CD4-positive, alpha-beta T cell (primary cell): ENCODE results near the gene TMEM208. TPM values are rescaled to one million over a fixed set of nuclear protein-coding genes. Genes with fewer than 3 reads are reported as not detected.

Experiments used
- ATAC-seq: fragments of 200-7000 bp; cut with Tn5 transposase; one replicate; pipeline ENCODE4 v1.10.0; 2022; ENCODE audit warnings: mild to moderate bottlenecking; ENCODE audit not compliant: poor library complexity
- CTCF ChIA-PET: fragments of 350-600 bp; sonication (Branson Sonifier 250); formaldehyde crosslinking; loops from one replicate; lab custom pipeline; 2021; ENCODE audit warnings: antibody characterized with exemption, inconsistent platforms; lab: Charles Lee
- POLR2A ChIA-PET: fragments of 350-600 bp; sonication (Branson Sonifier 250); formaldehyde crosslinking; loops from one replicate; lab custom pipeline; 2021; ENCODE audit warnings: antibody characterized with exemption, inconsistent platforms; lab: Charles Lee
- DNase-seq, 14 experiments: peaks; one replicate each; pipeline ENCODE4 v3.0.0-alpha.2; 2013 to 2020; ENCODE audit warnings: mixed read lengths in 2 of 14
- H3K27ac ChIP-seq, 2 donors: one replicate each; pipeline versions ENCODE4 v1.5.1 to v1.7.0; 2013; ENCODE audit warnings: low read length in 2 of 2, low read depth in 1 of 2, mild to moderate bottlenecking in 1 of 2
- H3K27me3 ChIP-seq, 2 experiments: 1 replicate in 1 of 2; 2 replicates in 1 of 2; pipeline versions ENCODE4 v1.6.1 to v1.7.0; 2013; ENCODE audit warnings: low read length in 2 of 2, control low read depth in 1 of 2, mild to moderate bottlenecking in 1 of 2, moderate library complexity in 1 of 2; ENCODE audit not compliant: insufficient read depth in 2 of 2, control insufficient read depth in 1 of 2
- H3K36me3 ChIP-seq: one replicate; pipeline ENCODE4 v1.6.1; 2013; ENCODE audit warnings: low read length, control low read depth; ENCODE audit not compliant: insufficient read depth
- H3K4me1 ChIP-seq: one replicate; pipeline ENCODE4 v1.6.1; 2013; ENCODE audit warnings: low read length, control low read depth; ENCODE audit not compliant: insufficient read depth
- H3K4me3 ChIP-seq: one replicate; pipeline ENCODE4 v1.5.1; 2013; ENCODE audit warnings: mild to moderate bottlenecking, low read length, moderate library complexity
- H3K9me3 ChIP-seq, 2 experiments: 1 replicate in 1 of 2; 2 replicates in 1 of 2; pipeline versions ENCODE4 v1.6.1 to v1.7.0; 2013; ENCODE audit warnings: low read length in 2 of 2, mild to moderate bottlenecking in 2 of 2, control low read depth in 1 of 2, moderate library complexity in 1 of 2; ENCODE audit not compliant: control insufficient read depth in 1 of 2, insufficient read depth in 1 of 2
- H3K27ac Mint-ChIP-seq: one replicate; pipeline ENCODE4 v1.8.0; 2020; ENCODE audit warnings: mixed read lengths
- H3K27me3 Mint-ChIP-seq: one replicate; pipeline ENCODE4 v1.8.0; 2021; ENCODE audit warnings: mixed read lengths
- H3K36me3 Mint-ChIP-seq: one replicate; pipeline ENCODE4 v1.8.0; 2021; ENCODE audit warnings: low read depth, mixed read lengths
- H3K4me1 Mint-ChIP-seq: one replicate; pipeline ENCODE4 v1.8.0; 2021; ENCODE audit warnings: low read depth, mixed read lengths
- H3K4me3 Mint-ChIP-seq: one replicate; pipeline ENCODE4 v1.8.0; 2020; ENCODE audit warnings: mild to moderate bottlenecking, mixed read lengths
- H3K9me3 Mint-ChIP-seq: one replicate; pipeline ENCODE4 v1.8.0; 2020; ENCODE audit warnings: mixed read lengths
- intact Hi-C, 2 experiments: fragments of 100-400 bp; cut with DNase I in 1 of 2; cut with micrococcal nuclease in 1 of 2; formaldehyde crosslinking; loops; one replicate each; pipeline versions ENCODE4 v1.15.1 to v1.9.0; 2023 to 2025; cut with DNase I, micrococcal nuclease
- total RNA-seq, 174 experiments: library from RNA in 2 of 174; stranded (reverse) in 2 of 174; gene quantifications; one replicate each; pipeline ENCODE4 v1.2.3 and lab custom pipeline; 2021 to 2026
- TF ChIP-seq, protein P1 (sequence below): fragments of 200-600 bp; IDR thresholded peaks from one replicate; pipeline ENCODE4 v1.8.0; 2022; ENCODE audit warnings: antibody characterized with exemption, mild to moderate bottlenecking

Gene TMEM208
- total RNA-seq, 2 experiments from 2014 or later = 35.8 to 37.6 TPM

DNA sequence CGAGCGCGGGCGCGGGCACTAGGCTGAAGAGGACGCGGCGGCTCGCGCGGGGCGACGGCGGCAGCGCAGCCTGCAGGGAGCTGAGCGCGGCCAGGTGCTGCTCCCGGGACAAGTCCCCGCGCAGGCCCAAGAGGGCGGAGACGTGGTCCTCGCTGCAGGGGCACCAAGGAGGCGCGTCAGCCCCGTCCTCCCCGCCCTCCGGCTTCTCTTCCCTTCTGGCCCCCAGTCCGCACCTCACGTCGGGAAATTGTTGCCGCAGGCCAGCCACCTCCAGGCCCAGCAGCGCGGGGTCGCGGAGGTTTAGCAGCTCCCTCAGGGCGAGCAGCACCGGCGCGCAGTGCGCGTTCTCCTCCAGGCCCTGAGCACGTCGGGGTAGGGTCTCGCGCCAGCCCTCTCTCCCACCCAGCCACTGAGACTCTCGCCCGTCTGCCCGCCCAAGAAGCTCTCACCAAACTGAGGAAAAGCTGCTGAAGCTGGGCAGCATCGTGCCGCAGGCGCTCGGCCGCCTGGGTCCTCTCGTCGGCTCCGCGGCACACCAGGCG is 42.4 kb upstream of the TMEM208 start:
- Histone ChIP-seq H3K9me3 (no peaks in the 10 kb centered on the region), H3K4me3 (peak overlapping the region; percentile 86), H3K27me3 (peaks cover 0 to 3% of the 10 kb centered on the region in 2 experiments), H3K36me3 (no peaks in the 10 kb centered on the region), H3K27ac (no peak overlapping the region), H3K4me1 (peaks cover 26% of the 10 kb centered on the region)
- Mint-ChIP-seq H3K4me3 (peak overlapping the region; percentile 94), H3K4me1 (peaks cover 13% of the 10 kb centered on the region), H3K27ac (peak overlapping the region; percentile 90), H3K27me3 (no peaks in the 10 kb centered on the region), H3K36me3 (no peaks in the 10 kb centered on the region), H3K9me3 (no peaks in the 10 kb centered on the region)
- intact Hi-C loops = loop anchor here (2.0 to 10.0 kb wide), 3 partner anchors 77 to 238 kb away; partner anchors contain the start of gene PHAF1 (in 1 of the 2)
- TF ChIP-seq, protein P1, sequence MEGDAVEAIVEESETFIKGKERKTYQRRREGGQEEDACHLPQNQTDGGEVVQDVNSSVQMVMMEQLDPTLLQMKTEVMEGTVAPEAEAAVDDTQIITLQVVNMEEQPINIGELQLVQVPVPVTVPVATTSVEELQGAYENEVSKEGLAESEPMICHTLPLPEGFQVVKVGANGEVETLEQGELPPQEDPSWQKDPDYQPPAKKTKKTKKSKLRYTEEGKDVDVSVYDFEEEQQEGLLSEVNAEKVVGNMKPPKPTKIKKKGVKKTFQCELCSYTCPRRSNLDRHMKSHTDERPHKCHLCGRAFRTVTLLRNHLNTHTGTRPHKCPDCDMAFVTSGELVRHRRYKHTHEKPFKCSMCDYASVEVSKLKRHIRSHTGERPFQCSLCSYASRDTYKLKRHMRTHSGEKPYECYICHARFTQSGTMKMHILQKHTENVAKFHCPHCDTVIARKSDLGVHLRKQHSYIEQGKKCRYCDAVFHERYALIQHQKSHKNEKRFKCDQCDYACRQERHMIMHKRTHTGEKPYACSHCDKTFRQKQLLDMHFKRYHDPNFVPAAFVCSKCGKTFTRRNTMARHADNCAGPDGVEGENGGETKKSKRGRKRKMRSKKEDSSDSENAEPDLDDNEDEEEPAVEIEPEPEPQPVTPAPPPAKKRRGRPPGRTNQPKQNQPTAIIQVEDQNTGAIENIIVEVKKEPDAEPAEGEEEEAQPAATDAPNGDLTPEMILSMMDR = no peak
- POLR2A ChIA-PET = interaction anchor here (0.6 to 5.2 kb wide), 10 partner anchors 8 to 313 kb away, joined by 3 to 51 read pairs (median 5); partner anchors contain the start of genes E2F4, FBXL8, TMEM208 and TRADD
- DNase-seq (peak in 2 of 14 experiments; percentile 35 to 78), ATAC-seq (peak; percentile 2)
- CTCF ChIA-PET = interaction anchor here (0.6 to 2.5 kb wide), 19 partner anchors 9 to 236 kb away, joined by 3 to 20 read pairs (median 5); partner anchors contain the start of genes B3GNT9, FBXL8, TMEM208 and TRADD

DNA sequence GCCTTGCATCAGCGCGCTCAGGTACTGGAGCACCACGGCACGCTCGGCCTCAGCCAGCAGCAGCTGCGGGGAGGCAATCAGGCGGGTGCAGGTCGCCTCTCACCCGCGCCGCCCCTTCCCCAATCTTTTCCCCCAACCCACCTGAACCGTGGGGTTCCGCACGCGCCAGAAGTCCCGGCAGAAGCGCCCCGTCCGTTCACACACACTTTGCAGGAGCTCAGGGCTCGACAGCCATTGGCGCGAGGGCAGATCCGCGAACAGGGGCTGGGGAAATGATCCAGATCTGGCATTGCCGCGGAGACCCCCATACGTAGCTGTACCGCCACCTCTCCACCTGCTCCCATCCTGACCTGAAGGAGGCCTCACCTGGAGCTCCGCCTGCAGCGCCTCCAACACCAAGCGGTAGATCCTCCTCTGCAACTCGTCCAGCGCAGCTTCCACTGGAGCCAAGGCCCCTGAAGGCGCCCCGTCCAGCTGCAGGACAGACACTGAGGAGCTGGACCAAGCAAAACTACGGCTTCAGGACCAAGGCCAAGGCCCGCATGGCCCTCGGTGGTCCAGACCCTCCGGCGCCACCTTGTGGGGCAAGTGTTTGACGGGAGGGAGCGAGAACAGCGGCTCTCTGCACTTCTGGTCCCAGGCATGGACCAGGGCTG is 41.8 kb upstream of the TMEM208 start:
- no peaks in the 10 kb centered on the region for H3K27me3 Mint-ChIP-seq
- peaks cover 13% of the 10 kb centered on the region for H3K4me1 Mint-ChIP-seq
- ChIA-PET CTCF (interaction anchor here (0.6 to 2.5 kb wide), 19 partner anchors 8 to 236 kb away, joined by 3 to 20 read pairs (median 5); partner anchors contain the start of genes B3GNT9, FBXL8, TMEM208 and TRADD), POLR2A (interaction anchor here (0.6 to 5.2 kb wide), 10 partner anchors 8 to 314 kb away, joined by 3 to 51 read pairs (median 5); partner anchors contain the start of genes E2F4, FBXL8, TMEM208 and TRADD)
- no peaks in the 10 kb centered on the region for H3K36me3 Mint-ChIP-seq
- peak overlapping the region; percentile 94 for H3K4me3 Mint-ChIP-seq
- ATAC-seq = no peak
- H3K27ac Mint-ChIP-seq = peak overlapping the region; percentile 90
- Histone ChIP-seq H3K9me3 (no peaks in the 10 kb centered on the region), H3K4me1 (peaks cover 26% of the 10 kb centered on the region), H3K27me3 (no peaks in the 10 kb centered on the region), H3K27ac (no peak overlapping the region), H3K36me3 (no peaks in the 10 kb centered on the region), H3K4me3 (peak overlapping the region; percentile 86)
- TF ChIP-seq, protein P1 = peak; percentile 71
- no peaks in the 10 kb centered on the region for H3K9me3 Mint-ChIP-seq
- DNase-seq = peak; percentile 70 to 89 (median 79)
- intact Hi-C loops = loop anchor here (1.0 to 10.0 kb wide), 7 partner anchors 30 to 238 kb away; partner anchors contain the start of gene PHAF1 (in 1 of the 2)

DNA sequence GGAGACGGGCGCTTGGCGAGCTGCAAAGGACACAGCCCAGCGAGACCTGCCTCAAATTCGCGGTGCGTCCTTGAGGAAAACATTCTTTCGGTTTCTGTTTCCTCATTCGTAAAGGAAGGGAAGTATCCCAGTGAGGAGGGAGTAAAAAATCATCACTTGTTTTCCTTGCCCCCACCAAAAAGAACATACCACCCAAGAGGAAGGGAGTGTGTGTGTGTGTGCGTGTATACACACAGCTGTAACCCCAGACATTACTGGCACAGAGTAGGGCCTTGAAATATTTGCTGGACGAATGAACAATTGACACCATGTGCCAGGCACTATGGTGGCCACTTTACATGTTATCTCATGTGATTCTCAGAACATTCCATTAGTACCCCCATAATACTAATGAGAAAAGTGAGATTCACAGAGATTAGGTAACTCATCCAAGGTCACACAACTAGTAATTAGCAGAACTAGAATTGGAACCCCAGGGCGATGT is 41.2 kb upstream of the TMEM208 start:
- POLR2A ChIA-PET = interaction anchor here (1.0 to 5.2 kb wide), 6 partner anchors 19 to 185 kb away, joined by 3 to 51 read pairs (median 6); partner anchors contain the start of genes FBXL8, TMEM208 and TRADD
- Histone ChIP-seq H3K4me1 (peaks cover 26% of the 10 kb centered on the region), H3K9me3 (no peaks in the 10 kb centered on the region), H3K27ac (no peak overlapping the region), H3K36me3 (no peaks in the 10 kb centered on the region), H3K27me3 (no peaks in the 10 kb centered on the region), H3K4me3 (peak overlapping the region; percentile 86)
- CTCF ChIA-PET = interaction anchor here (0.9 to 2.5 kb wide), 12 partner anchors 8 to 232 kb away, joined by 3 to 20 read pairs (median 6); partner anchors contain the start of genes FBXL8, TMEM208 and TRADD
- ATAC-seq (no peak), DNase-seq (no peak)
- H3K27ac Mint-ChIP-seq = peak overlapping the region; percentile 90
- H3K27me3 Mint-ChIP-seq = no peaks in the 10 kb centered on the region
- intact Hi-C loops = loop anchor here (1.0 to 10.0 kb wide), 6 partner anchors 30 to 239 kb away; no protein-coding TSS in a partner anchor
- H3K36me3 Mint-ChIP-seq = no peaks in the 10 kb centered on the region
- TF ChIP-seq, protein P1 = peak; percentile 41
- H3K4me1 Mint-ChIP-seq = peaks cover 13% of the 10 kb centered on the region
- peak overlapping the region; percentile 94 for H3K4me3 Mint-ChIP-seq
- no peaks in the 10 kb centered on the region for H3K9me3 Mint-ChIP-seq
